NCI-H774 (cell line): ENCODE measurements around the gene CAMTA1.

ENCODE experiments used
- DNase-seq: peaks from one replicate; lab custom pipeline; 2025; lab: John Stamatoyannopoulos, UW

CAMTA1 gene

DNA sequence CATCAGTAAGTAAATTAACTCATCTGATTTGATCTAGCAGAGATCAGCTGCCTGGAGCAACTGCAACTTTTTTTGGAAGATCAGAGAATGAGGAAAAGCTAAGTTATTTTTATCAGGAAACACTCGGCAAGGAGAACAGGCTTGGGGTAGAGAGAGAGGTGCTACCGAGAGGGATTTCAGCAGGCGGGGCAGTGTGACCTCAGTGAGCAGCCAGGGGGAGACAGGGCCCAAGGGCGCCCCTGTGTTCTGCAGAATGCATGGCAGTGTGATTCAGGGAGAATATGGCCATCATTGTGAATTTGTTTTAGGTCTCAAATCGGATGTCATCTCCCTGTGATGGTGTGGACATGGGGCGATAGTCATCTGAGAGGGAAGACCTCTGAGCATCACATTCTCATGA, 501.8 kb downstream of the CAMTA1 start:
- no peak for DNase-seq

DNA sequence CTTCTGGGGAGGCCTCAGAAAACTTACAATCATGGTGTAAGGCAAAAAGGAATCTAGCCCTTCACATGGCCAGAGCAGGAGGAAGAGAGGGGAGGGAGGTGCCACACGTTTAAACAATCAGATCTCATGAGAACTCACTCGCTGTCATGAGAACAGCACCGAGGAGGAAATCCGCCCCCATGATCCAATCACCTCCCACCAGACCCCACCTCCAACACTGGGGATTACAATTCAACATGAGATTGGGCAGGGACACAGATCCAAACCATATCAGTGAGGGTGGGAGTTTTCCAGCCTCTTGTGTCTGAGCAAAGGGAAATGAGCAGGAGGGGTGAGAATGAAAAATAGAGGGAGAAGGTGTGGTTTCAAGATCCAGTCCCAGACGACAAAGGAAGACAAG, 503.7 kb downstream of the CAMTA1 start:
- DNase-seq: no peak

DNA sequence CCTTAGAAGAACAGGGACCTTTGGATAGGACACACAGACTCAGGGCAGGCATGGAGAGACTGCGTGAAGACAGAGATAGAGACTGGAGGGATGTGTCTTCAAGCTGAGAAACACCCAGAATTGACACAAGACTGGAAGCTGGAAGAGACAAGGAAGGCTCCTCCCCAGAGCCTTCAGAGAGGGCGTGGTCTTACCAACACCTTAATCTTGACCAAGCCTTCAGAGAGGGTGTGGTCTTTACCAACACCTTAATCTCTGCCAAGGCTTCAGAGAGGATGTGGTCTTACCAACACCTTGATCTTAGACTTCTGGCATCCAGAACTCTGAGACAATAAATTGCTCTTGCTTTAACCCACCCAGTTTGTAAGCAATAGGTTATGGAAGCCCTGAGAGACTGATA, 504.4 kb downstream of the CAMTA1 start:
- DNase-seq: no peak

DNA sequence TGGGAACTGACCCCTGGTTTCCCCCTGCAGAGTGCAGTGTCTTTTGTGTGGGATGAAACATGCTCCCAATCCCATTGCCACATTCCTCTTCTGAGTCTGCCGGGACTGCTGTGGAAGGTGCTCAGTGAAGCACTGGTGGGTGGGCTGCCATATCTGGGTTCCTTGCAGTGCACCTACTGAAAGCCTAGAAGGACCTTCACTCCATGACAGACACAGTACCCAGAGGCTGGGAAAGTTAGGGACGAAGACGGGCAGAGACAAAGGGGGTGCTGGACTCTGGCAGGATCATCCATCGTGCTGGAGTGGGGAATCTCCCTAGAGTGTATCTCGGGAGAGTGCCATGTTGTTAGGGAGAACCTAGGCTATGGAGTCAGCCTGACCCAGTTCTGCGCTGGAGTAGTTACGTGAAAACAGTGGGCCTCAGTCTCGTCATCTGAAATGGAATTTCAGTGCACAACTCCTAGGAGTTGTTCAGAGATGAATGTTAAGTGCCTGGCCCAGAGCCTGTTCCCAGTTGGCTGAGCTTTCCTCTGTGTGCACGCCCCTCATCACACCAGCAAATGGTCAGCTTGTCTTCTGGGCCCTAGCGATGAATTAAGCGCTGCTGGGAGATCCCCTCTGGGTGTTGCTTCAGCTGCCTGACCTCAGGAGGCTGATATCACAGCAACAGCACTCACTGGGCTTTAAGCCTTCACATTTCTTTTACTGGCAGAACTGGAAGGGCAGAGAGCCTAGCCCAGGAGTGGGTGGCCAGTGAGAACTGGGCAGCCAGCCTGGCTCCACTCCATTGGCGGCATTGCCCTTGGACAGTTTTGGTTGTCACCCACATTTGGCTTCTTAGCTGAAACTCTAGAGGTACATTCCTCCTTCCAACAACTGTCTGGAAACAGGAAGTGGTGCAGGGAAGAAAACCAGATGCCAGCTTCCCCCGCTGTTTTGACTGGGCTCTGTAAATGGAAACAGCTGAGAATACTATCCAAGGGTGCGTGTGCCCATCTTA, 506.0 kb downstream of the CAMTA1 start:
- DNase-seq: no peak

DNA sequence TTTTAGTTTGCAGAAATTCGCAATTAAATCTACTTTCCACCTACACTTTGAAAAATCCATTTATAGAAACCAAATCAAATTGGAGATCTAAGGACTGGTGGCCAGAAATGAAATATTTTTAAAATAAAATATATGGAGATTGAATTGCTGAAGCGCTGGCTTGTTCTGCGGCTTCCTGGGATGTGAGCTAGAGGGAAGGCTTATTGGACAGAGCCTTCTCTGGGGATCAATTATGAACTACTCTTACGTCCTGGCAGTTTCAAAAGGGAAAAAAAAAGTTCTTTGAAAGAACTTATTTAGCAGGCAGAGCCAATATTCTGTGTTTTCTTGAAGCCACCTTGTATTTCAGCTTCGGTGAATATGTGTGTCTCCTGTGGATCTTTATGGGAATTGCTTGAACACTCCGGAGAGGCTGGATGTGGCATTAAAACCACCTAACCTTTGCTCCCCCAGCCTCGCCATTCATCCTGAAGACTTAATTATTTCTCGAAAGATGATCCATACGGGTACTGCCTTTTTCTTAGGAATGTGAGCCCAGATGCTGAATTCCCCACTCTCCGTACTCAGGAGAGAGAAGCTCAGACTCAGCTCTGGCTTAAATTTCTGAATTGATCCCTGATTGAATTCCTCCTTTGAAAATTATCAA, 506.9 kb downstream of the CAMTA1 start:
- DNase-seq: no peak

DNA sequence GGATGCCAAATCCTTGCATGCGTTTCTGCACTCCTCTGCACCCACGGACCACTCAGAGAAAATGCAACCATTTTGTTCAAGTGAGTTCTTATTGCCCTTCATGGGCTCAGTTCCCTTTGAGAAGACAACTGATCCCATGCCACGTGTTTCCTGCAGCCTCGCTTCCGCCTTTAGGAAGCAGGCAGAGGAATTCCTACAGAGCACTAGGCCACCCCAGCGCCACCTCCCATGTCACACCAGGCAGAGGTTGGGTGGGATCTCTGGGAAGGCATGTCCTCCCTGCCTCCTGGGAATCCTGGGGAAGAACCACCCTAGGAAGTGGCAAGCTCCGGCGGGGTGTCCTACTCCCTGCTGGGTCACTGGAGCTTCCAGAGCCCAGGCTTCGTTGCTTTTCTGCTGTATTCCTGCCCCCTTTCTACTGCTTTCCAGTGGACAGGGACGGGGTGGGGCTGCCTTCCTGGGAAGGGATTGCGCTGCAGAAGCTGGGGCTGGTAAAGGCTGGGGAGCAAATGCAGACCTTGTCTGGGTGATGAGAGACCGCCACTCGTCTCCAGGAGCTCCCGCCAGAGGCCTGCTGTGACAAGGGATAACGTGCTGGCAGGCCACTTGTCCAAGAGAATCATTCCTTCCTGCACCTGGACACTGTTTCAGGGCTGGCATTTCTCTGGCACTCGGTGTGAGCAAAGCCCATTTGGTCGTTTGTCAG, 507.6 kb downstream of the CAMTA1 start:
- DNase-seq: no peak

DNA sequence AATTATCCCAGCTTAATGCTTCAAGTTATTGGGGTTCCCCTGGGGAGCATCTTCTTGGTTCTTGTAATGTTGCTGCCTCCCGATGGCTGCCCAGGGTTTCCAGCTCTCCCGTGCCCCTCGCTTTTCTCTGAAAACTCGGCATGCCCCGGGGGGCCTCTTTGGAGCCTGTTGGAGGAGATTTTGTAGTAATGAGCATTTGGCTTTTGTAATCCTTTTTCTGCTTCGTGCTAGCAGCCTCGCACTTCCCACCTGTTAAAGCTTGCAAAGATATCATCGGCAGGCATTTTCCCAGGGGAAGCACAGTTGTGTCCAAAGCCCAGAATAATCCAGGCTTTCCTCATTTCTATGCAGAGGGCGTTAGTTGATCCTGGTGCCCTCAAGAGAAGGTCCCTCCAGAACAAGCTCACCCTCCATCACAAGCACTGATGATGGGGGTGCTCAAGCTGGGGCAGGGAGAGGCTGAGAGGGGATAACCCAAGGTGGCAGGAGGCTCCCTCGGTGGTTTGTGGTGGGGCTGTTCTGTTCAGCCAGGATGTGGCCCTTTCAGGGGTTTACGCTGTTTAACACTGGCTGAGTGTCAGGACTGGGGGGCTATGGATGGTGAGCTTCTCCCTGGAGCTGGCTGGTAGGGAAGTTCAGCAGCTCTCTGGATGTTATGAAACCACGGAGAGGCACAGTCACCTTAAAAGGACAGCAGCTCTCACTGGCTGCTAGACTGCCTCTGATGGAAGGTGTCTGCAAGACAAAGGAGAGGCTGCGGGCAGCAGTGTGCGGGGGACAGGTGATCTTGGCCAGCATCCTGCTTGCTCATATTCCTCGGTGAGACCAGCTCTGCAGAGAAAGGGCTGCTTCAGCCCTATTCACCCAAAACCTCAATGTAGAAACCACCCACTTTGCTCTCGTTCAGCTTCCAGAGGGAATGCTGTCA, 508.7 kb downstream of the CAMTA1 start:
- no peak for DNase-seq

DNA sequence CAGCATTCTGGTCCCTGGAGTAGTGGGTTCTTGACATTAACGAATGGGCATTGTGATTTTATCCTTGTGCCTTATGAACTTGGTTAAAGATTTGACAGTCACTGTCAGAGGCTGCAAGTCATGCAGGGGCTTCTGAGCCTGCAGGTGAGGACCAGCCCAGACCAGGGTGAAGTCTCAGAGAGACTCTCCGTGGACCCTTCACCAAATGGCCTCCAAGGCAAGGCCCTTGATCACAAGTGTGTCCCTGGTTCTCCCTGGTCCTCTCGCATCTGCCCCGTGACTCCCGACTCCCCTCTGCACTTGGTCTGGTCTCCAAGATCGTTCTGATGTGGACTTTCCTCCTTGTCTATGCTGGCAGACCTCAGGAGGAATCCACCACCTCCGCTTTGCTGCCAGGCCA, 509.4 kb downstream of the CAMTA1 start:
- DNase-seq: no peak

DNA sequence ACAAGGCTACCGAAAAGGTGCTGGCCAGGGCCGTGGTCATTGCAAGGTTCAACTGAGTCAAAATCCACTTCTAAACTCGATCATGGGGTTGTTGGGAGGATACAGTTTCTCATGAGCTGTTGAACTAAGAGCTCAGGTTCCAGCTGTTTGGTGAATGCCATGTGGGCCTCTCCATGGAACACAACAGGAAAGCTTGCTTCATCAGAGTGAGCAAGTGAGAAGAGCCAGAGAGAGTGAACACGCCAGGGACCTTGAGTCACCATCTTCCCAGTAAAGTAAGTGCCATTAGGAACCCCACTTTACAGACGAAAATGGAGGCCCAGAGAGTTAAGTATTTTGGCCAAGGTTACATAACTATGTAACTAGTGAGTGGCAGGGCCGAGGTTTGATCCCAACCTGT, 510.7 kb downstream of the CAMTA1 start:
- no peak for DNase-seq

DNA sequence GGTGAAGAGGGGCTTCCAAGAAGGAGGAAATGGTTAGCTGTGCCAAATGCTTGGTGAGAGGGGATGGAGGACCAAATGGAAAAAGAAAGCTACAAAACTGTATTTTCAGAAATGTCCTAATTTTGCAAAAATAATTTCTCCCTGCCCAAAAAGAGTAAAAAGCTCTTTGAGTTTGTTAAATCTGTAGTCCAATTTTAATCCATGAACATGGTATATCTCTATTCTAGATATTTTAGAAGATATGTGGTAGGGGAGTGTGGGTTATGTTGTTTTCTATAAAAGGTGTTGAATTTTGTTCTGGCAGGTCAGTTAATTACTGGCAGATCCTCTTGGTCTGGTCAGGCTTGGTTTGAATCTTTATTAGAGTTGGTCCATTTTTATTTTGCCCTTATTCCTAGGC, 511.7 kb downstream of the CAMTA1 start:
- no peak for DNase-seq

DNA sequence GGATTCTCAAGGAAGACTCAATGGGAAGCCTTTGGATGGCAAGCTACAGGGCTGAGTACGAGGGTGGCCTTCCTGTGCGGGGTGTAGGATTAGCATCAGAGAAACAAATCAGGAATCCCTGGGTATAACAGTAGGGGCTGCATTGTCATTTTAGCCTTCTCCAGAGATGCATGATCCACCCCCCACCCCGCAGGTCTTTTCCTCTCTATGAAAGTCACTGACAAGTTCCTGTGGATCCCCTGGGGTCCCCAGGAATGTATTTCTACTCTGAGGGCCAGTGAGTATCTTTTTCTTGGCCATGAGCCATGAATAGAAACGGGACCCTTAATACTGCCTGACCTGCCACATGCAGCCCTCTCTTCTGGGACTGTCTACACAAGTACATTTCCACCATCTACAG, 512.9 kb downstream of the CAMTA1 start:
- DNase-seq: no peak

DNA sequence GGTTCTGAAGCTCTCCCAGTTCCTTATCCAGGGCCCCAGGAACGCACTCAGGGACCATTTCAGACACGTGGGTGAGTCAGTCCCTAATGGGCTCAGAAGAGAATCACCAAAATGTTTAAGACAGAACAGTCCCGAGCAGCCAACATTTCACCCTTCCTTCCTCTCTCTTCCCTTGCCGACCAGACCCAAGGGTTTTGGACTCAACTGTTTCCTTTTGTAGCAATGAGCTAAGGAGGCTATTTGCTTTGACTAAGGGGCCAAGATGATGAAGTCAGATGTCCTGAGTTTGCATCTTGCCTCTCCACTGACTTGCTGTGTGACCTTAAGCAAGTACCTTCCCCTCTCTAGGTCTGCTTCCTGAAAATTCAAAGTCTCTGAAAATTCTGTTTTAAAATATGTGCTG, 513.5 kb downstream of the CAMTA1 start:
- no peak for DNase-seq

DNA sequence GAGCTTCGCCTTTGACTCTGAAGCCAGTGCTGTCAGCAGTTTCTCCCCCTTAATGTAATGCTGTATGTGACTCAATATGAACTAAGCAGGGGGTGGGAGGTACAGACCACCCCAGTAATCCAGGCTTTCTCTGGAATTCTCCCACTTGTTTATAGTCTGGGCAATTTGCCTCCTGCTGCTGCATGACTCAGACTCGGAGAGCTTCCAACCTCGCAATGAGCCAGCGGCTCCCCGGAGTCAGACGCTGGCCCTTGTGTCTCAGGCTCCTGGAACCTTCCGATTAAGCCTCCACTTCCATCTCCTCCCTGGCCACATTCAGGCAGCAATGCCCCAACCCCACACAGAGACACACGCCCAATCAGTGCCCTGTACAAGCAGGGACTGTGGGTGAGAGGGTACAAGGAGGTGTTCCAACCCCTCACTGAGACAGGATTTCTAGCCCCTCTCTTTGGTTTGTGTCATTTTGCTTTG, 514.1 kb downstream of the CAMTA1 start:
- DNase-seq: no peak

DNA sequence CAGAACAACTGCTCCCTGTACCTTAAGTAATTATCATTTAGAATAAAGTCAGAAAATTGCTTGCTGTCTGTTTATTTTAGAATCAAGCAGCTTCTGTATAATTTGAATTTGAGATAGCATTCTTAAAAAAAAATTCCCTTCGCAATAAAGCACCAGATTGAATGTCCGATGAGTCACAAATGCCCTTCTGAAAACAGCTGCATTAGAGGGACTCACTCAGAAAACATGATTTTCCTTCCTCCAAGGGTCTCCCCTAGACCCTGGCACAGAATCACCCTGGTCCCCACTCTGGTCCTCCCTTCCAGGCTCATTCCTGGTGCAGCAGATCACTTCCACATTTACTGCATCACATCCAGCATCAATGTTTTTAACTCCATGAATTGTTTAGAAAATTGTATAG, 514.7 kb downstream of the CAMTA1 start:
- DNase-seq: no peak

DNA sequence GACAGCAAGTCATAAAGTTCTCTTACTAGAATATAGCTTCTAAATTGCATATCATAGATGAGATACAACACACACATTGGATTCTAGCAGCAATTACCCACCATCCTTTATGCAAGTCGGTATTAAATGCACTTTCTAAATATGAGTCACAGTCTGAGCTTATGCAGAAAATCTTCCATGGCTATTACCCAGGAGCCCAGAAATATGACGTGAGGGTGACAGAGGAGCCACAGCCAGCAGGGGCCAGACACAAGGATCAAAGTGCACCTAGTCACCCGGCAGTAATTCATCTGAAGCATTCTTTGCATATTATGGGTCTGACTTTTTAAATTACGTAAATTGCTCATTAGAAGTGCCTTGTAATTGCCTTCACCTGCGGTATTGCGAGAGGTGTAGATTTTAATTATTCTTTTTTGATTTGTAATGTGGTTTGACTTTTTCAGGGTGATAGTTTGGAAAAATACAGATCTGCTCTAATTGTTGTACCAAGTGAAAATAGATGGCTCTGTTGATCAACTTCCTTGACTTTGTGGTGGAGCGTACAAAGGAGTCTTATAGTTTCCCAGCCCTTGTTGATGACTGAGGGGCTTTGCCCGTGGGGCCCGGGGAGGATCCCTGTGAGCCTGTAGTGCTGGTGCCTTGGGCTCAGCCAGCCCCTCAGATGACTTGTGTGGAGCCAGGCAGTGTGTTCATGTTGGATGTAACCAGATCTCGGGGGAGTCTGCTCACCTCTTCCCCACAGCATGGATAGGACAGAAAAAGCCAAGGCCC, 515.8 kb downstream of the CAMTA1 start:
- DNase-seq: no peak

DNA sequence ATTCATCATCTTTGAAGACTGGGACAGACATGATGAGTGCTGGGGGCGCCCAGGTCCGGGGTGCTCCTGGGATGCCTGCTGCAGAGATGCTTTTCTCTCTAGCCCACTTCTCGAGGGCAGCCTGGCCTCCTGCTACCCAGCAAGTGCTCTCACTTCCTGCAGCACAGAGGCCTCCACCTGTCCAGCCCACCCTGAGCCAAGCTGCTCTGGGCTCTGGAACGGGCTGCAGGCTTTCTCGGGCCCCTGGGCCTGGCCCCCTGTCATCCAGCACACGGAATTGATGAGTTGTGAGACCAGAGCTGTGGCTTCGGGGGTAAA, 516.4 kb downstream of the CAMTA1 start:
- DNase-seq: no peak

DNA sequence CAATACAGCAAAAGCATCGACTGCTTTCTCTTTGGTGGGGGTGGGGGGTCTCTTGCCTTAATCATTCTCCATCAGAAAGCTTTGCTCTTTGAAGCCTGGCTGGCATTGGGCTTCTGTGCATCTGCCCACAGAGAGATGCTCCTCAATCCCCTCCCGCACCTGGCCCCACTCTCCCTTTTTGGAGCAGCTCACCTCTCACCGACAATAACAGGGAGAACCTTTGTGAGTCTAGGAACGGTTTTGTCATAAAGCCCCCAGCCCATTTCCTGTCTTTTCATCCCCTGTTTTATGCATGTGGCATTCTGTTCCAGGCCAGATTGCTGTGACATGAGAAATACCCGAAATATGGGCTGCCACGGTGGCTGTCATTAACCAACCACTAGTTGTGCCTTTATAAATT, 516.9 kb downstream of the CAMTA1 start:
- no peak for DNase-seq

DNA sequence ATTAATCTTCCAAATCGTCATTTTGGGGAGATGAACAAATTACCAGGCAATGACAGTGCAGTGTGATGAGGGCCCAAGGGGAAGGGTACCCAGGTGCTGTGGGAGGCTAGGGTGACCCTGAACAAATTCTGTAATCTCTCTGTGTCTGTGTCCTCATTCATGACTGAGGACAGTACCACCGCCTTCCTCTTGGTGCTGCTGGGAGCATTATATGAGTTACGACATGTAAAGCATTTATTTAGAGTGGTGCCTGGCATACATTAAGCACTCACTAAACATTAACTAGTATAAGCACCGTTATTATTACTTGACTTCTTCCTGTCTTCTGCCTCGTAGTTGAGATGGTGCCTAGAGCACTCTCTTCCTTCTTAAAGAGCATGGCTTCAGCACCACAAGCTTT, 517.6 kb downstream of the CAMTA1 start:
- DNase-seq: no peak

DNA sequence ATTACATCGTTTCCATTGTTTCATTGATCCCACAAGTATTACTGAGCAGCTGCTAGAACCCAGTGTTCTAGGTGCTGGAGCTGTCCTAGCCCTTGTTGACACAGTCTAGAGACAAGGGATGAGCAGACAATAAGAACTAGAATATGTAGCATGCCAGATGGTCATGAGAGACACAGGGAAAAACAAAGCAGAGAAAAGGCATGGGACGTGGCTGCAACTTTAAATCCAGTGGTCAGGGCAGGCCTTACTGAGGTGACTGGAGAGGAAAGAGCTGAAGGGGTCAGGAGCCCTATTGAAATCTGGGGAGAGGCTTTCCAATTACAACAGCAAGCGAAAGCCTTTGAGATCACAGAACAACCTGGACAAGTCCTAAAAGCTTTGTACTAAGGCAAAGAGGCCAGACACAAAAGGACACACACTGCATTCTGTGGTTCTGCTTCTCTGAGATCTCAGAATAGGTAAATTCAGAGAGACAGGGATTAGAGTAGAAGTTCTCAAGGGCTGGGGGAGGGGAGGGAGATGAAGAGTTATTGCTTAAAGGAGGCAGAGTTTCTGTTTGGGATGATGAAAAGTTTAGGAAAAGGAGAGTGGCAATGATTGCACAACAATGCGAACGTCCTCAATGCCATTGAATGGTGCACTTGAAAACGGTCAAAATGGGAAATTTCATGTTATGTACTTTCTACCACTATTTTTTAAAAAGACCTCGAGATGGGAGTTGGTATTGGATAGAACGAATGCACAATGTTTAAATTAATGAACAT, 518.5 kb downstream of the CAMTA1 start:
- DNase-seq: no peak

DNA sequence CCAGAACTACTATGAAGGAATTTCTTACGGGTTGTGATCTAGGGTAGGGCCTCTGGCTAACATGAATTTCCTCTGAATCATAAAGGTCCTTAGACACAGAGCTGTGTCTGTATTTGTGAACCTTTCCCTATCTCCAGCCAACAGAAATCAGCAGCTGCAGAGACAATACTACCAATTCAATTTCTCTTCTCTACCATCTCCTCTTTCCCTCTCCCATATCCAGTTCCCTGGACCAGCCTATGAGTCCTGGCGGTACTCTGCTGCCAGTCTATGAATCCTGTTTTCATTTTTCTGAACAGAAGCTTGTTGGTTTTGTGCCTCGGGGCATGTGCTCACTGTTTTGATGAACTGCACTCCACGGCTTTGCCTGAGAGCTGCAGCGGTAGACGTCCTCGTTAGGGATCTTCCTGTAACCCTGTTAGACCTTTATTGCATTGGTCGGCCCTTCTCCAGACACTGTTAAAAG, 527.9 kb downstream of the CAMTA1 start:
- DNase-seq: no peak
